GM21529 (cell line): Measurements from ENCODE around the gene ZC2HC1C.
"Not testable (repeated sequence)": the region's sequence is repeated elsewhere in the genome, so short reads cannot be mapped to it uniquely, and the experiment has no call there.

Experiments used
- ATAC-seq: cut with Tn5 transposase; IDR thresholded peaks from one replicate; pipeline ENCODE4 v1.9.1; 2021; ENCODE audit not compliant: unreplicated experiment

ZC2HC1C gene

GRCh38 chr14:75090353-75090752 lies 20.9 kb downstream of the ZC2HC1C start:
- no peak for ATAC-seq

GRCh38 chr14:75091251-75091650 lies 21.8 kb downstream of the ZC2HC1C start:
- ATAC-seq = no peak

GRCh38 chr14:75092698-75093097 lies 23.3 kb downstream of the ZC2HC1C start:
- no peak for ATAC-seq

GRCh38 chr14:75094896-75095295 lies 25.5 kb downstream of the ZC2HC1C start:
- no peak for ATAC-seq

- ATAC-seq = no peak
These were observed 26.2 kb downstream of the ZC2HC1C start for GRCh38 chr14:75095690-75096089.

- no peak for ATAC-seq
These were observed 27.5 kb downstream of the ZC2HC1C start for GRCh38 chr14:75096959-75097358.

- ATAC-seq = no peak
These were observed 28.8 kb downstream of the ZC2HC1C start for GRCh38 chr14:75098212-75098611.

- no peak for ATAC-seq
These were observed 29.2 kb downstream of the ZC2HC1C start for GRCh38 chr14:75098682-75099081.

GRCh38 chr14:75101491-75101890 lies 32.0 kb downstream of the ZC2HC1C start:
- ATAC-seq = no peak

GRCh38 chr14:75107186-75107585 lies 37.7 kb downstream of the ZC2HC1C start:
- no peak for ATAC-seq

- ATAC-seq = no peak
These were observed 40.4 kb downstream of the ZC2HC1C start for GRCh38 chr14:75109877-75110276.

- ATAC-seq = no peak
These were observed 44.6 kb downstream of the ZC2HC1C start for GRCh38 chr14:75113932-75114539.

GRCh38 chr14:75119056-75119455 lies 49.6 kb downstream of the ZC2HC1C start:
- no peak for ATAC-seq

GRCh38 chr14:75120541-75121291 lies 51.3 kb downstream of the ZC2HC1C start:
- ATAC-seq = no peak

GRCh38 chr14:75121552-75121951 lies 52.1 kb downstream of the ZC2HC1C start:
- no peak for ATAC-seq

- ATAC-seq = no peak
These were observed 54.5 kb downstream of the ZC2HC1C start for GRCh38 chr14:75123991-75124390.

GRCh38 chr14:75125617-75126016 lies 56.2 kb downstream of the ZC2HC1C start:
- ATAC-seq = no peak

- no peak for ATAC-seq
These were observed 56.7 kb downstream of the ZC2HC1C start for GRCh38 chr14:75126121-75126544.

- peak; percentile 88 for ATAC-seq
These were observed 57.4 kb downstream of the ZC2HC1C start, which contains the start of gene NEK9 for GRCh38 chr14:75126679-75127473. NEK9 (minus strand) TSS chr14:75127048; CDS start chr14:75126921, 127 bp downstream.

- not testable (repeated sequence) for ATAC-seq
These were observed 58.0 kb downstream of the ZC2HC1C start for GRCh38 chr14:75127474-75127820.

- ATAC-seq = no peak
These were observed 58.6 kb downstream of the ZC2HC1C start for GRCh38 chr14:75127903-75128595.
